LNCAP (cell line): Measurements from ENCODE around the gene AUP1.

Experiments used
- TF ChIP-seq, protein P1 (sequence below): fragments of 450-650 bp; IDR thresholded peaks from 2 replicates; pipeline ENCODE4 v1.5.1; 2017; ENCODE audit warnings: mild to moderate bottlenecking

AUP1 gene

DNA sequence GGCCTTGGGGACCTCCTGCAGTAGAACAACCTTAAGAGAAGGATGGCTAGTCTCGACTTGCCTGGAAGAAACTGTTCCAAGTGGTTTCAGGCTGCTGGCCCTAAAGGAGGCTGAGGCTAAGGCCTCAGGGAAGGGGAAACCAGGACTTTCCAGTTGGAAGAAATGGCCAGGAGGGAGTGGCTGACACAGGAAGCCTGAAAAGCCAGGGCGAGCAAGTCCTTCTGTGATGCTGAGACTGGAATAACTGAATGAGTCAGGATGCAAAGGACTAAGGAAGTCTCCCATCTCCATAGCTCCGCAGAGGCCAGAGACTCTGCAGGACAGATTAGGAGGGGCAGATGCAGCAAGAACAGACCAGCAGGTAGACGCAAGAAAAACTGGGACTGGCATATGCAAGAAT is 7.6 kb upstream of the AUP1 start:
- TF ChIP-seq, protein P1, sequence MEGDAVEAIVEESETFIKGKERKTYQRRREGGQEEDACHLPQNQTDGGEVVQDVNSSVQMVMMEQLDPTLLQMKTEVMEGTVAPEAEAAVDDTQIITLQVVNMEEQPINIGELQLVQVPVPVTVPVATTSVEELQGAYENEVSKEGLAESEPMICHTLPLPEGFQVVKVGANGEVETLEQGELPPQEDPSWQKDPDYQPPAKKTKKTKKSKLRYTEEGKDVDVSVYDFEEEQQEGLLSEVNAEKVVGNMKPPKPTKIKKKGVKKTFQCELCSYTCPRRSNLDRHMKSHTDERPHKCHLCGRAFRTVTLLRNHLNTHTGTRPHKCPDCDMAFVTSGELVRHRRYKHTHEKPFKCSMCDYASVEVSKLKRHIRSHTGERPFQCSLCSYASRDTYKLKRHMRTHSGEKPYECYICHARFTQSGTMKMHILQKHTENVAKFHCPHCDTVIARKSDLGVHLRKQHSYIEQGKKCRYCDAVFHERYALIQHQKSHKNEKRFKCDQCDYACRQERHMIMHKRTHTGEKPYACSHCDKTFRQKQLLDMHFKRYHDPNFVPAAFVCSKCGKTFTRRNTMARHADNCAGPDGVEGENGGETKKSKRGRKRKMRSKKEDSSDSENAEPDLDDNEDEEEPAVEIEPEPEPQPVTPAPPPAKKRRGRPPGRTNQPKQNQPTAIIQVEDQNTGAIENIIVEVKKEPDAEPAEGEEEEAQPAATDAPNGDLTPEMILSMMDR = no peak

DNA sequence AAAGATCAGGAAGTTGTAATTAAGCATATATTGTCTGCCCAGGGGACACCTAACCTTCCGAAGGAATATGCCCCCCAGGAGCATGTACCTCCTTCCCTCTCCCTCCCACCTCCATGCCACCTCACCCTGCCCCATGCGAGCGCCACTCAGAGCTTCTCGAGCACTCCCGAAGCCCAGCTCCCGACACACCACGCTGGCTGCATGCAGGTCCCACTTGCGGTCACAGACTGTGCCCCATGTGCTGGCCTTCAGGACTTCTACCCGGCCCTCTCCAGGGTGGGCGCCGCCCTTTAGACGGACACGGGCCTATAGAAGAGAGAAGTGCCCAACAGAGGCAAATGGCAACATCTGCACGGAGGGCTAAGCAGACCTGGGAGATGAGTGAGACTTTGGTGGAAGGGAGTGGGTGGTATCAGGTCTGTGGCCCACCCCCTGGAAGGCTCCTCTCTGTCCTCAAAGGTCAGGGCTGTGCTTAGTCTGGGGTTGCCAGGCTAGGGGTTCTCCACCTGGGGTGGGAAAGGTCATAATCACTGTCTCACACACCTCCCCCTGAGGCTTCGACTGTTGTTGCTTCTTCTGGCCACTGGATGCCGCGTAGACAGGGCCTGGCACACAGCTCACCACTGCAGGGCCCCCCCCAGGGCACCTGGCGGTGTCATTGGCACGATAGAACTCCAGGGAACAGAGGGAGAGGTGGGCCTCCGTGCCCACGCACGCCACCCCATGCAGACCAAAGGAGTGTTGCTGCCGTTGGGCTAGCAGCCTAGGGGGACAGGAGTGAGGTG is 6.9 kb upstream of the AUP1 start:
- TF ChIP-seq, protein P1 = no peak

DNA sequence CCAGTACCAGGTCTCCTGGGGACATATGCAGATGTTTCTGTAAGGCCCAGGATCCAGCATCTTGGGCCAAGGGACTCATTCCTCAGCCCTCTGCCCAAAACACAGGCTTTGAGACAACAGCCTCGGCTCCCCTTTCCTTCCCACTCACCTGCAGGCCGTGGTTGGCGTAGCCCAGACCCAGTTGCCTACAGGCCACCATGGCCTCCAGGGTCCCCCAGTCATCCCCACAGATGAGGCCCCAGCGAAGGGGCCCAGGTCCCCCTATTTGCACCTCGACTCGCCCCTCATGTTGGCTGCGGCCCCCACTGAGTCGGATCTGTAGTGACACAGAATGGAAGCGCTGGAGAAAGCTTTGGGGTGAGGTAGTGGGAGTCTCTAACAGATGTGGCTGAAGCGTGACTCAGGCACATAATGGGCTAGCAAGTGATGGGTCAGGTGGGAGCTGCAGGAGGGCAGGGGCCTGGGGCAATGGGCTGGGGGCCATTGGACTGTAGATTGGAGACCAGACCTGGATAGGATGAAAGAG is 6.0 kb upstream of the AUP1 start:
- TF ChIP-seq, protein P1 = no peak

DNA sequence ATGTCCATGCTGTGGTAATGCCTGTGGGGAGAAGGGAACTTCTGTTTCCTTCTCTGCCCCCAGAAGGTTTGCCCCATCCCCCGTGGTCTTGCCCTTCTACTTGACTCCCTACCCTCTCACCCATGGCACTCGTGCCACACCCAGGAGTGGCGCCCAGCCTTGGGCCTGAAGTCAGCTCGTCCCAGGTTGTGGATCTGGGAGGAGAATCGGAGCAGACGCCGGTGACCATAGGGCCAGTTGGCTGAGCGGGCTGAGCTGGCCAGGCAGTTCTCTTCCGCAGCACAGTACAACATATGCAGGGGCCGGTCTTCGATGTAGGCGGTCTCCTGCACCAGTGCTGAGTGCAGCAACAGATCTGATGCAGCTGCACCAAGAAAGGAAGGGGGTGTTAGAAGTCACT is 4.9 kb upstream of the AUP1 start:
- TF ChIP-seq, protein P1 = no peak

DNA sequence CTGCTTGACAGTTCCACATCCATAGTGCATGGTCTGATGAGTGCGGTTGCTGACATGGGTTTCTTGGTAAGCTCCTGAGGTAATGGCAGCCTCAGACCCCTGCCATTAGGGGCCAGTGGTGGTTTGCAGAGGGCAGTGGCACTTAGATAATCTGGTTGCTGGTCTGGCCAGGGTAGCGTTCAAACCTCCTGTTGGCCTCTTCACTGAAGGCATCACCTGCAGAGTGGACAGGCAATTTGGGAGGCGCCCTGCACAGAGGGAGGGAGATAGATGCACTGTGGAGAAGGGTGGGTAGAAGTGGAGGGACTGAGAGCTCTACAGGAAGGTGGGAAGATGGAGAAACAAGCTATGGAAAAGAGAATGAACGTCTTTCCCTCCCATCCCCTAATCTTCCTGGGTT is 4.0 kb upstream of the AUP1 start:
- TF ChIP-seq, protein P1 = no peak

DNA sequence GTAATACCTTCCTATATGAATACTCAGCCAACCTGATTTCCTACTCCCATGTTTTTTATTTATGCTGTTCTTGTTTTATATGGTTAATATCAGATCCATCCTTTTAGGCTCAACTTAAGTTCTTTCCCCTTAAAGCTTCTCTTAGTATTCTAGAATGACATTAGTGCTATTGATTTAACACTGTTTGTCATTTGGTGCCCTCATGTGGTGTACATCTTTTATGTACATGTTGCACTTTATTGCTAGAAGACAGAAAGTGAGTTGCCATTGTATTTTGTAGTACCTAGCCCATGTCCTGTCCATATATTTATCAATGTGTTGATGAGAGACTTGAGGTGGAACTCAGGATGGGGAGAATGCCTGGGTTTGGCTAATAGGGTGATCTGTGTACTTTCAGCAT is 2.7 kb upstream of the AUP1 start:
- TF ChIP-seq, protein P1 = no peak; the same call in 1 of the 2 replicates

DNA sequence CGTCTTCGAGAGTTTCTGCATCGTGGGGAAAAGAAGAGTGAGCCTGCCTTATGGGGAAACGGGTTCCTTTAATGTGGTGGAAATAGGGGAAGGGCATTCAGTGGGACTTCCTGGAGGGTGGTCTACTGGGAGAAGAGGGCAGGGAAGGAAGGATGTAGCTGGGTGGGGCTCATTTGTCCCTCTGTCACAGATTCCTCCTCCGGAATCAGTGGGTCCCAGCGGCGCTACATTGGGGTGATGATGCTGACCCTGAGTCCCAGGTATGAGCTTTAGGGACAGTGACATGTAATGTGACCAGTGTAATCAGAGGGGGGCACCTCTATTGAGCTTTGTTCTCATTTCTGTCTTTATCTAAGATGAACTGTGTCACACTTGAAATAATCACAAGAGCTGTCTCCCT is 2.2 kb upstream of the AUP1 start:
- TF ChIP-seq, protein P1 = no peak
